ENCODE measurements around the gene BBIP1.
"Not testable (repeated sequence)": the region's sequence is repeated elsewhere in the genome, so short reads cannot be mapped to it uniquely, and the experiment has no call there.

BBIP1 gene

GRCh38 chr10:110885932-110886674 lies 32.9 kb downstream of the BBIP1 start:
- DNase-seq (ENCODE audit: low read depth) = no peak

- DNase-seq (ENCODE audit: low read depth) = no peak
Measured at GRCh38 chr10:110883924-110884323, 35.1 kb downstream of the BBIP1 start.

- no peak for DNase-seq (ENCODE audit: low read depth)
Measured at GRCh38 chr10:110881905-110882304, 37.1 kb downstream of the BBIP1 start.

GRCh38 chr10:110881247-110881646 lies 37.7 kb downstream of the BBIP1 start:
- no peak for DNase-seq (ENCODE audit: low read depth)

- no peak for DNase-seq (ENCODE audit: low read depth)
Measured at GRCh38 chr10:110880012-110880411, 39.0 kb downstream of the BBIP1 start.

GRCh38 chr10:110876788-110877187 lies 42.2 kb downstream of the BBIP1 start:
- no peak for DNase-seq (ENCODE audit: low read depth)

GRCh38 chr10:110876000-110876399 lies 43.0 kb downstream of the BBIP1 start:
- no peak for DNase-seq (ENCODE audit: low read depth)

GRCh38 chr10:110873951-110874350 lies 45.0 kb downstream of the BBIP1 start:
- no peak for DNase-seq (ENCODE audit: low read depth)

- DNase-seq (ENCODE audit: low read depth) = no peak
Measured at GRCh38 chr10:110872984-110873923, 45.7 kb downstream of the BBIP1 start.

- peak; percentile 87 for DNase-seq (ENCODE audit: low read depth)
Measured at GRCh38 chr10:110872145-110872983, 46.6 kb downstream of the BBIP1 start.

GRCh38 chr10:110871298-110872084 lies 47.5 kb downstream of the BBIP1 start, which contains the start of gene PDCD4:
TSS of gene PDCD4 (plus strand) at chr10:110871928. CDS start at chr10:110876028, 4,100 bp downstream.
- peak; percentile 92 for DNase-seq (ENCODE audit: low read depth)

GRCh38 chr10:110870823-110871297 lies 48.1 kb downstream of the BBIP1 start:
- no peak for DNase-seq (ENCODE audit: low read depth)

GRCh38 chr10:110868981-110869380 lies 50.0 kb downstream of the BBIP1 start:
- DNase-seq (ENCODE audit: low read depth) = peak; percentile 57

GRCh38 chr10:110867807-110868465 lies 51.0 kb downstream of the BBIP1 start:
- no peak for DNase-seq (ENCODE audit: low read depth)

- not testable (repeated sequence) for DNase-seq (ENCODE audit: low read depth)
Measured at GRCh38 chr10:110867011-110867806, 51.8 kb downstream of the BBIP1 start.

GRCh38 chr10:110865809-110866482 lies 53.0 kb downstream of the BBIP1 start:
- DNase-seq (ENCODE audit: low read depth) = no peak

GRCh38 chr10:110865186-110865808 lies 53.7 kb downstream of the BBIP1 start:
- DNase-seq (ENCODE audit: low read depth) = no peak

- DNase-seq (ENCODE audit: low read depth) = peak; percentile 49
Measured at GRCh38 chr10:110864662-110865140, 54.3 kb downstream of the BBIP1 start.
